Tongue (tissue), 2 donors: ENCODE data around the gene NSUN2. TPM values are rescaled to one million over a fixed set of nuclear protein-coding genes. Genes with fewer than 3 reads are reported as not detected.
"Not testable (repeated sequence)": the region's sequence is repeated elsewhere in the genome, so short reads cannot be mapped to it uniquely, and the experiment has no call there.

Experiments used
- DNase-seq: peaks from one replicate; pipeline ENCODE4 v3.0.0-alpha.2; 2015
- total RNA-seq: library from RNA; depleted of rRNA; stranded (reverse); fragments of >200 nt; gene quantifications from one replicate; pipeline ENCODE4 v1.2.3, GENCODE V29; 2014

NSUN2 gene
- total RNA-seq, 1 donor from 2014 or later: 43.8 TPM

- no peak for DNase-seq
Observed at GRCh38 chr5:6581559-6582426, 51.1 kb downstream of the NSUN2 start.

GRCh38 chr5:6581090-6581489 lies 51.8 kb downstream of the NSUN2 start:
- no peak for DNase-seq

- DNase-seq: no peak
Observed at GRCh38 chr5:6579535-6579934, 53.3 kb downstream of the NSUN2 start.

GRCh38 chr5:6578676-6579343 lies 54.0 kb downstream of the NSUN2 start:
- no peak for DNase-seq

- peak; percentile 56 for DNase-seq
Observed at GRCh38 chr5:6576861-6577501, 55.9 kb downstream of the NSUN2 start.

- peak; percentile 31 for DNase-seq
Observed at GRCh38 chr5:6574537-6575245, 58.2 kb downstream of the NSUN2 start.

- no peak for DNase-seq
Observed at GRCh38 chr5:6574111-6574510, 58.7 kb downstream of the NSUN2 start.

GRCh38 chr5:6573651-6574101 lies 59.2 kb downstream of the NSUN2 start:
- DNase-seq: no peak

GRCh38 chr5:6572825-6573380 lies 59.9 kb downstream of the NSUN2 start:
- DNase-seq: no peak

- DNase-seq: no peak
Observed at GRCh38 chr5:6572086-6572824, 60.6 kb downstream of the NSUN2 start.

- DNase-seq: not testable (repeated sequence)
Observed at GRCh38 chr5:6571607-6572006, 61.2 kb downstream of the NSUN2 start.

GRCh38 chr5:6570530-6570929 lies 62.3 kb downstream of the NSUN2 start:
- DNase-seq: no peak

- DNase-seq: no peak
Observed at GRCh38 chr5:6568889-6569288, 64.0 kb downstream of the NSUN2 start.

GRCh38 chr5:6568383-6568782 lies 64.5 kb downstream of the NSUN2 start:
- DNase-seq: no peak

GRCh38 chr5:6567835-6568234 lies 65.0 kb downstream of the NSUN2 start:
- DNase-seq: no peak

- DNase-seq: no peak
Observed at GRCh38 chr5:6567068-6567467, 65.8 kb downstream of the NSUN2 start.

- DNase-seq: no peak
Observed at GRCh38 chr5:6565492-6565891, 67.4 kb downstream of the NSUN2 start.

GRCh38 chr5:6557807-6558575 lies 74.9 kb downstream of the NSUN2 start:
- no peak for DNase-seq

GRCh38 chr5:6556802-6557102 lies 76.1 kb downstream of the NSUN2 start:
- DNase-seq: no peak

- DNase-seq: no peak
Observed at GRCh38 chr5:6556089-6556801, 76.6 kb downstream of the NSUN2 start.
